ENCODE measurements around the gene GALNT17. TPM values are rescaled to one million over a fixed set of nuclear protein-coding genes. Genes with fewer than 3 reads are reported as not detected.

Gene GALNT17
- total RNA-seq, 1 experiment from 2014 or later, result not detected

DNA sequence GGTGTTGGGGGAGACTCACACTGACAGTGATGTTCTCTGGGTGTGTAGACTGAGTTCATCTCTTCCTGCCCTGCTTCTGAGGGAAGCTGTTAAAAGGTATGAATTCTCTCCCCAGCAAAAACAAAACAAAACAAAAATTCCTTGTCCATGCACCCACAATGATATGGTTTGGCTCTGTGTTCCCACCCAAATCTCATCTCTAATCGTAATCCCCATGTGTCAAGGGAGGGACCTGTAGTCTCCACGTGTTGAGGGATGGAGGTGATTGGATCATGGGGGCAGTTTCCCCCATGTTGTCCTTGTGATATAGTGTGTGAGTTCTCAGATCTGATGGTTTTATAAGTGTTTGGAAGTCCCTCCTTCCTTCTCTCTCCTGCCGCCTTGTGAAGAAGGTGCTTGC, 245.5 kb downstream of the GALNT17 start:
- Histone ChIP-seq H3K36me3 (ENCODE audit: low read depth) (no peaks in the 10 kb centered on the region), H3F3A (ENCODE audit: insufficient read depth, low read depth) (no peaks in the 10 kb centered on the region), H3K9me3 (ENCODE audit: insufficient read depth, low read depth) (no peaks in the 10 kb centered on the region), H3K79me2 (ENCODE audit: low read depth) (no peaks in the 10 kb centered on the region), H3K27ac (no peak overlapping the region), H3K4me2 (no peak overlapping the region), H3K4me1 (replicated peaks; ENCODE audit: insufficient read depth) (no peaks in the 10 kb centered on the region), H4K20me1 (ENCODE audit: insufficient read depth) (no peaks in the 10 kb centered on the region), H2AFZ (no peak overlapping the region), H3K9me2 (ENCODE audit: insufficient read depth) (no peaks in the 10 kb centered on the region), H3K27me3 (ENCODE audit: insufficient read depth, low read depth) (no peaks in the 10 kb centered on the region), H3K4me3 (no peak overlapping the region)
- CTCF ChIA-PET, result no interaction called here
- no peak for DNase-seq
- TF ChIP-seq EZH2 (IDR thresholded peaks at IDR 0.05; ENCODE audit: low read depth), result no peak
- TF ChIP-seq, protein P1, sequence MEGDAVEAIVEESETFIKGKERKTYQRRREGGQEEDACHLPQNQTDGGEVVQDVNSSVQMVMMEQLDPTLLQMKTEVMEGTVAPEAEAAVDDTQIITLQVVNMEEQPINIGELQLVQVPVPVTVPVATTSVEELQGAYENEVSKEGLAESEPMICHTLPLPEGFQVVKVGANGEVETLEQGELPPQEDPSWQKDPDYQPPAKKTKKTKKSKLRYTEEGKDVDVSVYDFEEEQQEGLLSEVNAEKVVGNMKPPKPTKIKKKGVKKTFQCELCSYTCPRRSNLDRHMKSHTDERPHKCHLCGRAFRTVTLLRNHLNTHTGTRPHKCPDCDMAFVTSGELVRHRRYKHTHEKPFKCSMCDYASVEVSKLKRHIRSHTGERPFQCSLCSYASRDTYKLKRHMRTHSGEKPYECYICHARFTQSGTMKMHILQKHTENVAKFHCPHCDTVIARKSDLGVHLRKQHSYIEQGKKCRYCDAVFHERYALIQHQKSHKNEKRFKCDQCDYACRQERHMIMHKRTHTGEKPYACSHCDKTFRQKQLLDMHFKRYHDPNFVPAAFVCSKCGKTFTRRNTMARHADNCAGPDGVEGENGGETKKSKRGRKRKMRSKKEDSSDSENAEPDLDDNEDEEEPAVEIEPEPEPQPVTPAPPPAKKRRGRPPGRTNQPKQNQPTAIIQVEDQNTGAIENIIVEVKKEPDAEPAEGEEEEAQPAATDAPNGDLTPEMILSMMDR (conservative IDR thresholded peaks at IDR 0.05), result no peak
- POLR2A ChIA-PET (ENCODE audit: unreplicated experiment), result no interaction called here
- BruUV-seq (replicated peaks), result no TSS peak
- intact Hi-C loops (cut with micrococcal nuclease; ENCODE audit: unreplicated experiment), result no loop called here

DNA sequence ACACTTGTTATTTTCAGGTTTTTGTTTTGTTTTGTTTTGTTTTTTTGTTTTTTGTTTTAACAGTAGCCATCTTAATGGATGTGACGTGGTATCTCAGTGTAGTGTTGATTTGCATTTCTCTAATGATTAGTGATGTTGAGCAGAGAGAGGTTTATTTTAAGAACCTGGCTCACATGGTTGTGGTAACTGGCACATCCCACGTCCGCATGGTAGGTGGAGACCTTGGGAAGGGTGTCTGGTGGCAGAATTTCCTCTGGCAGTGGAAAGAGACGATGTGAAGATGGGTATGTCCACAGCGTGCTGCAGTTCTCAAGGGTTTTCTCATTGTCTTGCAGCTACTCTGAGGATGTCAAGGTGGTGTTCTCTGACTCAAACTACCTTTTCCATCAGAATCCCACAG, 252.2 kb downstream of the GALNT17 start:
- Histone ChIP-seq H3K9me3 (ENCODE audit: insufficient read depth, low read depth) (no peaks in the 10 kb centered on the region), H3F3A (ENCODE audit: insufficient read depth, low read depth) (no peaks in the 10 kb centered on the region)
- CTCF ChIA-PET, result no interaction called here

DNA sequence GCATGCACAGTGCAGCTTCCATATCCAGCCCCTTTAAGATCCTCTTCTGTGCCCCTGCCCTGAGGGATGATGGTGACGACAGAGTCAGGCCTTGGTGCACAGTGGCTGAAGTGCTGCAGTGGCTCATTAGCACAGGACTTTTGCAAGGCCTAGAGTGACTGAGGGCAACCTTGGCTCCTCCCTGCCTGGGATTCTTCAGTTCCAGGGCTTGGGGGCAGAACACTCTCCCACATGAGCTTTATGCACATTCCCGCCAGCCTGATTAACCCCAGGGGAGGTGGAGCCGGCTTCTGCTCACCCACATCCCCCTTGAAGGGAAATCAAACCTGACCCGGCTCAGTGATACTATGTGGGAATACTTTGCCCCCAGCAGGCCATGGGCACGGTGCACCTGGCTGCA, 253.4 kb downstream of the GALNT17 start:
- Histone ChIP-seq H3K9me2 (ENCODE audit: insufficient read depth) (no peaks in the 10 kb centered on the region), H3K36me3 (ENCODE audit: low read depth) (no peaks in the 10 kb centered on the region), H3K4me3 (no peak overlapping the region), H3K4me2 (no peak overlapping the region), H4K20me1 (ENCODE audit: insufficient read depth) (no peaks in the 10 kb centered on the region), H3K27me3 (ENCODE audit: insufficient read depth, low read depth) (peaks cover 48% of the 10 kb centered on the region), H3F3A (ENCODE audit: insufficient read depth, low read depth) (no peaks in the 10 kb centered on the region), H3K79me2 (ENCODE audit: low read depth) (no peaks in the 10 kb centered on the region), H3K4me1 (replicated peaks; ENCODE audit: insufficient read depth) (no peaks in the 10 kb centered on the region), H3K27ac (no peak overlapping the region), H3K9me3 (ENCODE audit: insufficient read depth, low read depth) (no peaks in the 10 kb centered on the region), H2AFZ (no peak overlapping the region)
- TF ChIP-seq, protein P1 (conservative IDR thresholded peaks at IDR 0.05), result no peak
- no peak for TF ChIP-seq EZH2 (IDR thresholded peaks at IDR 0.05; ENCODE audit: low read depth)
- intact Hi-C loops (cut with micrococcal nuclease; ENCODE audit: unreplicated experiment), result no loop called here
- no TSS peak for BruUV-seq (replicated peaks)
- DNase-seq, result no peak
- ChIA-PET CTCF (no interaction called here), POLR2A (ENCODE audit: unreplicated experiment) (no interaction called here)

More for the DNA sequence above, 252.2 kb downstream of the GALNT17 start:
- Histone ChIP-seq H3K27ac (no peak overlapping the region), H2AFZ (no peak overlapping the region), H4K20me1 (ENCODE audit: insufficient read depth) (no peaks in the 10 kb centered on the region), H3K9me2 (ENCODE audit: insufficient read depth) (no peaks in the 10 kb centered on the region), H3K79me2 (ENCODE audit: low read depth) (no peaks in the 10 kb centered on the region), H3K36me3 (ENCODE audit: low read depth) (no peaks in the 10 kb centered on the region), H3K4me3 (no peak overlapping the region), H3K27me3 (ENCODE audit: insufficient read depth, low read depth) (peaks cover 38% of the 10 kb centered on the region), H3K4me2 (no peak overlapping the region), H3K4me1 (replicated peaks; ENCODE audit: insufficient read depth) (no peaks in the 10 kb centered on the region)
- TF ChIP-seq, protein P1 (conservative IDR thresholded peaks at IDR 0.05), result no peak
- no peak for TF ChIP-seq EZH2 (IDR thresholded peaks at IDR 0.05; ENCODE audit: low read depth)
- BruUV-seq (replicated peaks), result no TSS peak
- POLR2A ChIA-PET (ENCODE audit: unreplicated experiment), result no interaction called here
- intact Hi-C loops (cut with micrococcal nuclease; ENCODE audit: unreplicated experiment), result no loop called here
- no peak for DNase-seq
